ENCODE measurements around the gene PCSK6. TPM values are rescaled to one million over a fixed set of nuclear protein-coding genes. Genes with fewer than 3 reads are reported as not detected.
A peak's percentile ranks its signal among the peaks of the same experiment; 100 is the strongest.

Gene PCSK6
- polyA plus RNA-seq, 3 donors = 0.05 to 0.10 TPM; not detected in 1

DNA sequence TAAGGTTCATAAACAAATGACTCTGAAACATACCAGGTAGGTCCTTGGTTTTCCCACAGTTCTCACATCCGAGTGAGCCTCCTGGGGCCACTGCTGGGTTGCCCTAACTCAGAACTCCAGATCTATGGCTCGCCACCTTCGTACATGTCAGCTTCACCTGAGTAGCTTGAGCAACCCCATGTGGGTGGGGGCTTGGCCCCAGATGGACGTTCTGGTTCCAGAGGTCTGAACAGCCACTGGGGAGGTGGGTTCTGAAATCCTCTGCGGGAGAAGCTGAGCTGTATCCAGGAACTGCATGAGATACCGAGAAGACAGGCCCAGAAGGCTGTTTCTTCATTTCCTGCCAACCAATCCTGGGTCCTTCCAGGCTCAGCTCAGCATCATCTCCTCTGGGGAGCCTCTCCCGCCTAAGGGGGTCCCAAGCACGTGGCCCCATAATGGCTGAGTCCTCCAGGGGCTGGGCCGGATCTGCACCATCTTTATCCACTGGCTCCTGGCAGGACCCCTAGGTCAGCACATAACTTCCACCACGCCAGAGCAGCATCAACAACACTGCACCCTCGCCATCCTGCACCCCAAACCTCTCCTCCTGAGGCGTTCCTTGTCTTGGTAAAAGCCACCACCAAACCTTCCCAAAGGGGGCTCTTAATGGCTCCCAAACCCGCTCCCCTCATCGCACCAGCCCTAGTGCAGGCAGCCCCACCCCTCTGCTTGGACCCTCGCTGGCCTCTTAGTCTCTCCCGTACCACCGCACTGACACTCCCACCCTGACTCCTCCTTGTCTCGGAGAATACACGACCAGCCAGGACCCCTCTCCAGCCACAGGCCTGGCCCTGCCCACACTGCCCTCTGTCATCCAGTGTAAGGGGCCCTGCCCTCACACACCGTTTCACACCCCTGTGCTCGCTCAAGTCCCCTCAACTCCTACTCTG, 39.8 kb downstream of the PCSK6 start:
- H3K27me3 ChIP-seq (ENCODE audit: control insufficient read depth in 2 of 2, insufficient read depth in 2 of 2, low read length in 2 of 2) = no peaks in the 10 kb centered on the region
- H3K4me1 Mint-ChIP-seq = peaks cover 59% of the 10 kb centered on the region
- H3K4me2 ChIP-seq (replicated peaks; ENCODE audit: extremely low read depth, low read length, poor library complexity, severe bottlenecking) = no peak overlapping the region
- H2AFZ ChIP-seq (ENCODE audit: insufficient read depth, low read depth, low read length, poor library complexity, severe bottlenecking) = no peak overlapping the region
- no peaks in the 10 kb centered on the region for H3K36me3 Mint-ChIP-seq
- no peaks in the 10 kb centered on the region for H4K20me1 ChIP-seq (ENCODE audit: insufficient read depth, low read length)
- peaks cover 2 to 8% (median 5%) of the 10 kb centered on the region in 3 donors for H3K27me3 Mint-ChIP-seq (ENCODE audit: low read depth in 3 of 3)
- intact Hi-C loops (cut with micrococcal nuclease) = loop anchor here (5.0 to 10.0 kb wide), 2 partner anchors 152 to 205 kb away; partner anchors contain the start of genes SNRPA1 (in 1 of the 2) and TM2D3 (in 1 of the 2)
- no peak overlapping the region for H3K4me3 Mint-ChIP-seq
- H3K4me3 ChIP-seq (replicated peaks in 1 of 3; ENCODE audit: low read depth in 2 of 3, low read length in 3 of 3) = no peak overlapping the region
- peaks cover 49% of the 10 kb centered on the region in 2 donors for H3K4me1 ChIP-seq (ENCODE audit: control insufficient read depth in 1 of 2, insufficient read depth in 2 of 2, low read length in 2 of 2)
- peaks cover 0 to 2% of the 10 kb centered on the region in 2 donors for H3K9me3 ChIP-seq (replicated peaks in 1 of 2; ENCODE audit: control insufficient read depth in 1 of 2, insufficient read depth in 1 of 2, low read length in 2 of 2)
- 84% methylated on average over 21 of the region's 21 CpGs for WGBS (ENCODE audit: insufficient coverage)
- H3K9me3 Mint-ChIP-seq = peaks cover 0 to 3% (median 0%) of the 10 kb centered on the region in 7 donors
- no peaks in the 10 kb centered on the region for H3K79me2 ChIP-seq (ENCODE audit: insufficient read depth, low read length)
- H3K9ac ChIP-seq (ENCODE audit: insufficient read depth, low read length, poor library complexity, severe bottlenecking) = peak overlapping the region; percentile 12
- H3K27ac Mint-ChIP-seq = peak overlapping the region in 3 of 7 donors; percentile 63 to 76 (median 70)
- DNase-seq = no peak
- TF ChIP-seq, protein P1, sequence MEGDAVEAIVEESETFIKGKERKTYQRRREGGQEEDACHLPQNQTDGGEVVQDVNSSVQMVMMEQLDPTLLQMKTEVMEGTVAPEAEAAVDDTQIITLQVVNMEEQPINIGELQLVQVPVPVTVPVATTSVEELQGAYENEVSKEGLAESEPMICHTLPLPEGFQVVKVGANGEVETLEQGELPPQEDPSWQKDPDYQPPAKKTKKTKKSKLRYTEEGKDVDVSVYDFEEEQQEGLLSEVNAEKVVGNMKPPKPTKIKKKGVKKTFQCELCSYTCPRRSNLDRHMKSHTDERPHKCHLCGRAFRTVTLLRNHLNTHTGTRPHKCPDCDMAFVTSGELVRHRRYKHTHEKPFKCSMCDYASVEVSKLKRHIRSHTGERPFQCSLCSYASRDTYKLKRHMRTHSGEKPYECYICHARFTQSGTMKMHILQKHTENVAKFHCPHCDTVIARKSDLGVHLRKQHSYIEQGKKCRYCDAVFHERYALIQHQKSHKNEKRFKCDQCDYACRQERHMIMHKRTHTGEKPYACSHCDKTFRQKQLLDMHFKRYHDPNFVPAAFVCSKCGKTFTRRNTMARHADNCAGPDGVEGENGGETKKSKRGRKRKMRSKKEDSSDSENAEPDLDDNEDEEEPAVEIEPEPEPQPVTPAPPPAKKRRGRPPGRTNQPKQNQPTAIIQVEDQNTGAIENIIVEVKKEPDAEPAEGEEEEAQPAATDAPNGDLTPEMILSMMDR (IDR thresholded peaks at IDR 0.05) = no peak
- H3K27ac ChIP-seq (ENCODE audit: low read depth in 1 of 2, low read length in 2 of 2) = no peak overlapping the region
- no peaks in the 10 kb centered on the region for H3K36me3 ChIP-seq (replicated peaks in 1 of 2; ENCODE audit: control insufficient read depth in 1 of 2, insufficient read depth in 2 of 2, low read length in 2 of 2)

DNA sequence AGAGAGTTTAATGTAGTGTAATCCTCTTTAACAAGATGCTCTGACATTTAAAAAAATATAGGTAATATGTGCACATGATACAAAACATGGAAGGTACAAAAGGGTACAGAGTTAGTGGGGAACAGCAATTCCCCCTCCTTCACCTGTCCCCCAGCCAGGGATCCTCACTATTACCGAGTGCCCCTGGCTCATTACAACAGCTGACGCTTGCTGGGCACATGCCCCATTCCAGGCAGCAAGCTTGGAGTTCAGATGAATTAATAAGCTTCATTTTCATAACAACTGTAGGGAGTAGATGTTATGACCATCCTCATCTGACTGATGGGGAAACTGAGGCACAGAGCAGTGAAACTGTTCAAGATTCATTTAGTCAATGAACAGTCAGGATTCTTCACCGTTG, 41.2 kb downstream of the PCSK6 start:
- no peaks in the 10 kb centered on the region for H3K27me3 ChIP-seq (ENCODE audit: control insufficient read depth in 2 of 2, insufficient read depth in 2 of 2, low read length in 2 of 2)
- no CpG with 5 or more reads among the region's 3 CpGs for WGBS (ENCODE audit: insufficient coverage)
- H3K4me2 ChIP-seq (replicated peaks; ENCODE audit: extremely low read depth, low read length, poor library complexity, severe bottlenecking) = no peak overlapping the region
- Mint-ChIP-seq H3K27me3 (ENCODE audit: low read depth in 3 of 3) (peaks cover 2 to 10% (median 7%) of the 10 kb centered on the region in 3 donors), H3K36me3 (no peaks in the 10 kb centered on the region), H3K4me3 (no peak overlapping the region), H3K27ac (peak overlapping the region in 2 of 7 donors; percentile 3 to 41), H3K9me3 (peaks cover 0 to 12% (median 0%) of the 10 kb centered on the region in 7 donors), H3K4me1 (peaks cover 55% of the 10 kb centered on the region)
- no peaks in the 10 kb centered on the region for H3K36me3 ChIP-seq (replicated peaks in 1 of 2; ENCODE audit: control insufficient read depth in 1 of 2, insufficient read depth in 2 of 2, low read length in 2 of 2)
- TF ChIP-seq, protein P1 (IDR thresholded peaks at IDR 0.05) = no peak
- intact Hi-C loops (cut with micrococcal nuclease) = loop anchor here in 1 of 2 donors (5.0 kb wide), 1 partner anchor 151 kb away; the partner anchor contains the start of gene SNRPA1
- no peak overlapping the region for H3K27ac ChIP-seq (ENCODE audit: low read depth in 1 of 2, low read length in 2 of 2)
- peaks cover 42 to 43% of the 10 kb centered on the region in 2 donors for H3K4me1 ChIP-seq (ENCODE audit: control insufficient read depth in 1 of 2, insufficient read depth in 2 of 2, low read length in 2 of 2)
- H3K9me3 ChIP-seq (replicated peaks in 1 of 2; ENCODE audit: control insufficient read depth in 1 of 2, insufficient read depth in 1 of 2, low read length in 2 of 2) = peaks cover 0 to 3% of the 10 kb centered on the region in 2 donors
- no peak overlapping the region for H3K9ac ChIP-seq (ENCODE audit: insufficient read depth, low read length, poor library complexity, severe bottlenecking)
- H3K79me2 ChIP-seq (ENCODE audit: insufficient read depth, low read length) = no peaks in the 10 kb centered on the region
- H4K20me1 ChIP-seq (ENCODE audit: insufficient read depth, low read length) = no peaks in the 10 kb centered on the region
- H3K4me3 ChIP-seq (replicated peaks in 1 of 3; ENCODE audit: low read depth in 2 of 3, low read length in 3 of 3) = no peak overlapping the region
- DNase-seq = no peak
- no peak overlapping the region for H2AFZ ChIP-seq (ENCODE audit: insufficient read depth, low read depth, low read length, poor library complexity, severe bottlenecking)

All from CD14-positive monocyte (primary cell).